Gastroesophageal sphincter (tissue), 3 donors: ENCODE results near the gene RASSF1.

Experiments
- EP300 ChIP-seq: sonication (generic); formaldehyde crosslinking; IDR thresholded peaks from one replicate; pipeline ENCODE4 v1.6.1; 2017; ENCODE audit warnings: antibody characterized with exemption, mild to moderate bottlenecking
- POLR2A ChIP-seq, 2 donors: fragments of 450-650 bp; IDR thresholded peaks; one replicate each; pipeline ENCODE4 v1.6.1; 2017; ENCODE audit warnings: antibody characterized with exemption in 2 of 2, mild to moderate bottlenecking in 2 of 2, moderate library complexity in 1 of 2
- TF ChIP-seq, protein P1 (sequence below), 4 experiments: fragments of 200-600 bp in 2 of 4; fragments of 450-650 bp in 2 of 4; sonication (generic) in 1 of 4; IDR thresholded peaks; one replicate each; pipeline ENCODE4 v1.5.1; 2017 to 2019; ENCODE audit warnings: antibody characterized with exemption in 4 of 4, mild to moderate bottlenecking in 2 of 4, moderate library complexity in 2 of 4

DNA sequence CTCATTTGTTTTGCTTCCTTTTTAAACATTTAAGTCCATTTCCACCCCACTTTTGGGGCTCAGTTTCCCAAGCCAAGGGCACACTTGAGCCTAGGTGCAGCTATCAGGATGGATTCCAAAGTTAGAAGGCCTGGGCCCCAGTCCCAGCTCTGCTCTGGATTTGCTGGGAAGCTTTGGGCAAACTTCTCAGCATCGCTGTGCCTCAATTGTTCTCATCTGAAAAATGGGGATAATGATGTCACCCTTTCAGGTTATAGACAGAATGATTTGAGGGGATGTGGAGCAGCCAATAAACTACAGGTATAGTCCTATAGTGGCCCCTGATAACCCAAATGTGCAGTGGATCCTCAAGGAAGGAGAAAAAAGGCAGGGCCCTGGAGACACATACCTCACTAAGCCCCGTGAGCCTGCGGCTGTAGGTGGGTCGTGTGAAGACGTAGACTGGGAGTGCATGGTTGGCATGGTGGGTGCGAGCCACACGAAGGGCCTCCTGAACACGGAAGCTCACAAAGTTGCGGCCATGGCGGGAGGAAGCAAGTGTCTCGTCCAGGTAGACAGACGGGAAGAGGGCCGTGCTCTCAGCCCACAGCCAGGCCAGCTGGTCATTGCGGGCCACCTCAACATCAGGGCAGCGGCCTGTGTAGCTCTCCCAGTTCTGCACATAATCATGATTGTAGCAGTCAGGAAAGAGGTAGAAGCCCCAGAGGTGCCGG, 21.3 kb downstream of the RASSF1 start:
- TF ChIP-seq POLR2A (IDR thresholded peaks at IDR 0.05) = no peak
- TF ChIP-seq, protein P1, sequence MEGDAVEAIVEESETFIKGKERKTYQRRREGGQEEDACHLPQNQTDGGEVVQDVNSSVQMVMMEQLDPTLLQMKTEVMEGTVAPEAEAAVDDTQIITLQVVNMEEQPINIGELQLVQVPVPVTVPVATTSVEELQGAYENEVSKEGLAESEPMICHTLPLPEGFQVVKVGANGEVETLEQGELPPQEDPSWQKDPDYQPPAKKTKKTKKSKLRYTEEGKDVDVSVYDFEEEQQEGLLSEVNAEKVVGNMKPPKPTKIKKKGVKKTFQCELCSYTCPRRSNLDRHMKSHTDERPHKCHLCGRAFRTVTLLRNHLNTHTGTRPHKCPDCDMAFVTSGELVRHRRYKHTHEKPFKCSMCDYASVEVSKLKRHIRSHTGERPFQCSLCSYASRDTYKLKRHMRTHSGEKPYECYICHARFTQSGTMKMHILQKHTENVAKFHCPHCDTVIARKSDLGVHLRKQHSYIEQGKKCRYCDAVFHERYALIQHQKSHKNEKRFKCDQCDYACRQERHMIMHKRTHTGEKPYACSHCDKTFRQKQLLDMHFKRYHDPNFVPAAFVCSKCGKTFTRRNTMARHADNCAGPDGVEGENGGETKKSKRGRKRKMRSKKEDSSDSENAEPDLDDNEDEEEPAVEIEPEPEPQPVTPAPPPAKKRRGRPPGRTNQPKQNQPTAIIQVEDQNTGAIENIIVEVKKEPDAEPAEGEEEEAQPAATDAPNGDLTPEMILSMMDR (IDR thresholded peaks at IDR 0.05) = no peak
- no peak for TF ChIP-seq EP300
